Thoracic aorta (tissue), 2 donors: ENCODE data around the gene CNOT9. TPM values are rescaled to one million over a fixed set of nuclear protein-coding genes. Genes with fewer than 3 reads are reported as not detected.

ENCODE experiments used
- ATAC-seq: fragments of 150-250 bp; one replicate; pipeline ENCODE4 v1.8.0; 2017; ENCODE audit warnings: low read depth; ENCODE audit not compliant: insufficient number of reproducible peaks, low FRiP score
- DNase-seq: peaks from one replicate; pipeline ENCODE4 v3.0.0-alpha.2; 2020; ENCODE audit warnings: low spot score
- H3K27ac ChIP-seq, 2 donors: fragments of 200-600 bp; sonication (generic); 1 replicate in 1 of 2; 2 replicates in 1 of 2; pipeline ENCODE4 v1.5.1; 2016; ENCODE audit warnings: mild to moderate bottlenecking in 2 of 2, moderate library complexity in 2 of 2
- H3K27me3 ChIP-seq: fragments of 200-600 bp; sonication (generic); replicated peaks from 2 replicates; pipeline ENCODE4 v1.6.0; 2016; ENCODE audit warnings: mild to moderate bottlenecking; ENCODE audit not compliant: insufficient read depth
- H3K36me3 ChIP-seq: fragments of 200-600 bp; sonication (generic); one replicate; pipeline ENCODE4 v1.5.1; 2016
- H3K4me1 ChIP-seq, 2 donors: fragments of 200-600 bp; sonication (generic); 1 replicate in 1 of 2; 2 replicates in 1 of 2; pipeline versions ENCODE4 v1.5.1 to v1.6.0; 2016; ENCODE audit warnings: low read depth in 2 of 2, mild to moderate bottlenecking in 1 of 2; ENCODE audit not compliant: control insufficient read depth in 1 of 2
- H3K4me3 ChIP-seq: fragments of 200-600 bp; sonication (generic); 2 replicates; pipeline ENCODE4 v1.5.1; 2016; ENCODE audit warnings: mild to moderate bottlenecking
- H3K9me3 ChIP-seq: fragments of 200-600 bp; sonication (generic); 2 replicates; pipeline ENCODE4 v1.5.1; 2016
- total RNA-seq, 2 donors: library from RNA; depleted of rRNA; stranded (reverse); fragments of >200 nt; gene quantifications; one replicate each; pipeline versions ENCODE4 v1.1.0 to v1.2.3, GENCODE V29; 2016
- TF ChIP-seq, protein P1 (sequence below): fragments of 200-600 bp; sonication (generic); IDR thresholded peaks from one replicate; pipeline ENCODE4 v1.5.1; 2019; ENCODE audit warnings: antibody characterized with exemption

Gene CNOT9
- total RNA-seq, 2 donors from 2014 or later = 33.7 to 59.5 TPM

DNA sequence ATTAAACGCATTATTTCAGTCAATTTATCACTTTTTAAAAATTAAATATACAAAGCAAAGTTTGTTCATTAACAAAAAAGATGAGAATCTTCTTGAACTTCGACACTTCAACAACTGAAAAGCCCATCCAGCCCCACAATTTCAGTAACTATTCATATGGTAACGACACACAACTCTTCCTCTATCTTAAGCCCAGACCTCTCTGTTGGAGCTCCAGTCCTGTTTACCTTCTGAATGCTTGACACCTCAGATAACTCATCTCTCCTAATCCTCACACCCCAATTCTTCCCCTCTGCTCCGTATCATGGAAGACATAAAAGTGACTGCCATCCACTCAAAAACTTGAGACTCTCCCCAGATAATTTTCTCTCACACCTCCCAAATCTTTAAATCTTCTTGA, 13.1 kb upstream of the CNOT9 start:
- Histone ChIP-seq H3K4me1 (no peaks in the 10 kb centered on the region), H3K4me3 (no peak overlapping the region), H3K36me3 (peaks cover 20% of the 10 kb centered on the region), H3K9me3 (no peaks in the 10 kb centered on the region), H3K27ac (no peak overlapping the region), H3K27me3 (no peaks in the 10 kb centered on the region)
- TF ChIP-seq, protein P1, sequence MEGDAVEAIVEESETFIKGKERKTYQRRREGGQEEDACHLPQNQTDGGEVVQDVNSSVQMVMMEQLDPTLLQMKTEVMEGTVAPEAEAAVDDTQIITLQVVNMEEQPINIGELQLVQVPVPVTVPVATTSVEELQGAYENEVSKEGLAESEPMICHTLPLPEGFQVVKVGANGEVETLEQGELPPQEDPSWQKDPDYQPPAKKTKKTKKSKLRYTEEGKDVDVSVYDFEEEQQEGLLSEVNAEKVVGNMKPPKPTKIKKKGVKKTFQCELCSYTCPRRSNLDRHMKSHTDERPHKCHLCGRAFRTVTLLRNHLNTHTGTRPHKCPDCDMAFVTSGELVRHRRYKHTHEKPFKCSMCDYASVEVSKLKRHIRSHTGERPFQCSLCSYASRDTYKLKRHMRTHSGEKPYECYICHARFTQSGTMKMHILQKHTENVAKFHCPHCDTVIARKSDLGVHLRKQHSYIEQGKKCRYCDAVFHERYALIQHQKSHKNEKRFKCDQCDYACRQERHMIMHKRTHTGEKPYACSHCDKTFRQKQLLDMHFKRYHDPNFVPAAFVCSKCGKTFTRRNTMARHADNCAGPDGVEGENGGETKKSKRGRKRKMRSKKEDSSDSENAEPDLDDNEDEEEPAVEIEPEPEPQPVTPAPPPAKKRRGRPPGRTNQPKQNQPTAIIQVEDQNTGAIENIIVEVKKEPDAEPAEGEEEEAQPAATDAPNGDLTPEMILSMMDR = no peak
- DNase-seq (no peak), ATAC-seq (no peak)

DNA sequence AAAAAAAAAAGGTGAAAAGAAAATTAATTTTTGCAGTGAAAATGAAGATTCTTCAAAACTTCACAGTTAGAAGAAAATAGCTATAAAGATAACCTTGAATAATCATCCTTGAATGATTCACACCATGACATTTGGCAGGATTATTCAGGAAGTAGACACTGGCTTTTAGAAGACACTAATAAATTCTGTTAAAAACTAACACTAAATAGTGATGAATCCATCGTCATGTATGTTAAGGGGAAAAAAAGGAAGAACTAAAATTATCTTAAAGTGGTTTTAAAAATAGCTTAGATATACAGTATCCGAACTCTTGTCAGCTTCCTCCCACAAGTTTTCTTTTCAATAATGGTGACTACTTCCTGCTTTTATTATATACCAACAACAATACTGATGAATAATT, 10.7 kb upstream of the CNOT9 start:
- Histone ChIP-seq H3K4me1 (no peaks in the 10 kb centered on the region), H3K27ac (no peak overlapping the region), H3K4me3 (no peak overlapping the region), H3K27me3 (no peaks in the 10 kb centered on the region), H3K9me3 (no peaks in the 10 kb centered on the region), H3K36me3 (peaks cover 22% of the 10 kb centered on the region)
- DNase-seq (no peak), ATAC-seq (no peak)
- TF ChIP-seq, protein P1 = no peak

DNA sequence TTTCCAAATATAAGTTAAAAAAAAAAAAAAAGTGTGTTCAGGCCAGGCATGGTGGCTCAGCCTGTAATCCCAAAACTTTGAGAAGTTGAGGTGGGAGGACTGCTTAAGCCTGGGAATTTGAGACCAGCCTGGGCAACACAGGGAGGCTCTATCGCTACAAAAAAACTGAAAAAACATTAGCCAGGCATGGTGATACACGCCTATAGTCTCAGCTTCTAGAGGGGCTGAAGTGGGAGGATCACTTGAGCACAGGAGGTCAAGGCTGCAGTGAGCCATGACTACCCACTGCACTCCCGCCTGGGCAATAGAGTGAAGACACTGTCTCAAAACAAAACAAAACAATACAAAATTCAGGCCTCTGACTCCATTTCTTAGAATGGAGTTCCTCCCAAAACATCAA, 9.7 kb upstream of the CNOT9 start:
- Histone ChIP-seq H3K36me3 (peaks cover 20% of the 10 kb centered on the region), H3K27ac (no peak overlapping the region)
- TF ChIP-seq, protein P1 = no peak

DNA sequence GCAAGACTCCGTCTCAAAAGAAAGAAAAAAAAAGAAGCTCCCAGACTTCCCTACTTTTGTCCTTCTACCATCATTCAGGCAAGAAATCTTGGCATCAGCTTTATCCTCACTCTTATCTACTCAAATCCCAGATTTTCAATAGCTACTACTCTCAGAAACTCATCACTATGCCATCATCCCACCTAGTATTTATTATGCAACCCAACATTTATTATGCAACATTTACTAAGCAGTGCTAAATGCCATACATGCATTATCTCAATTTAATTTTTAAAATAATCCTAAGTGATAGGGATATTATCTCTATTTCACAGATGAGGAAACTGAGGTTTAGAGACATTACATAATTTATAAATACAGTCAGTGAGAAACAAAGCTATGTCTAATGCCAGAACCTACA, 4.6 kb upstream of the CNOT9 start:
- TF ChIP-seq, protein P1 = no peak
- DNase-seq = no peak
- no peaks in the 10 kb centered on the region for H3K27me3 ChIP-seq
- peaks cover 5 to 8% of the 10 kb centered on the region in 2 donors for H3K4me1 ChIP-seq
- no peaks in the 10 kb centered on the region for H3K9me3 ChIP-seq
- no peak for ATAC-seq
- no peak overlapping the region for H3K27ac ChIP-seq
- no peak overlapping the region for H3K4me3 ChIP-seq
- H3K36me3 ChIP-seq = peaks cover 16% of the 10 kb centered on the region

More for the DNA sequence above, 9.7 kb upstream of the CNOT9 start:
- Histone ChIP-seq H3K27me3 (no peaks in the 10 kb centered on the region), H3K9me3 (no peaks in the 10 kb centered on the region), H3K4me3 (no peak overlapping the region), H3K4me1 (no peaks in the 10 kb centered on the region)
- DNase-seq (no peak), ATAC-seq (no peak)

DNA sequence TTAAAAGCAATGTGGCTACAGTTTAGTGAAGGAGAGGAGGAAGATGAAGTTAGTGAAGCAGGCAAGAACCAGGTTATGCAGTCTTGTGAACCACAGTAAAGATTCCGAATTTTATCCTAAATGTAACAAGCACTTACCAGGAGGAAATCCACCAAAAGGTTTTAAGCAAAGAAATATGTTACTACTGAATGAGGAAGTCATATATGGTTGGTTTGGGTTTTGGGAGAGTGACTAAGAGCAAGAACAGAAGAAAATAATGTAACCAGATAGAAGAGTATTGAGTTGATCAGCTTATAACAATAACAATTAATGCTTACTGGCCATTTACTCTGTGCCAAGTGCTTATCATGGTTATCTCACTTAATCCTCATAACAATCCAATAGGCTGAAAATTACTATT, 2.3 kb upstream of the CNOT9 start:
- H3K4me3 ChIP-seq = no peak overlapping the region
- H3K4me1 ChIP-seq = peaks cover 24 to 28% of the 10 kb centered on the region in 2 donors
- no peaks in the 10 kb centered on the region for H3K27me3 ChIP-seq
- TF ChIP-seq, protein P1 = no peak
- ATAC-seq = no peak
- no peak for DNase-seq
- H3K36me3 ChIP-seq = peaks cover 7% of the 10 kb centered on the region
- no peak overlapping the region for H3K27ac ChIP-seq
- no peaks in the 10 kb centered on the region for H3K9me3 ChIP-seq
